Measurements from ENCODE around the gene ATP13A4. TPM values are rescaled to one million over a fixed set of nuclear protein-coding genes. Genes with fewer than 3 reads are reported as not detected.

The ATP13A4 gene
- total RNA-seq, 2 donors from 2014 or later: 0.57 to 1.3 TPM

DNA sequence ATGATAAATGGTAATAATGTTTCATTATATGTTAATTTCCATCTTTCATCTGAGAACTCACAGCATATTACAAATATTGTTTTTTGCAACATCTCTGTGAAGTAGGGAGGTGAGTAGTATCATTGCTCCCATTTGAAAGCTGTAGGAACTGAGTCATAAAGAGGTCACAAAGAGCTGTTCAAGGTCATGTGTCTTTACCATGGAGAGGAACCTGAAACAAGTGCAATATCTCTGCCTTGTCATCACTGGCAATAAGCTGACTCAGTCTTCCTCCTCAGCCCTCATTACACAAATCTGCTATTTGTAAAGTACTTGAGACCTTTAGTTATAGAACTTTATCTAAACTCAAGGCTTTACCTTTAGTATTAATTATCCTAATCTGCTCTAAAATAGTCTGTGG is 4.4 kb upstream of the ATP13A4 start:
- no peaks in the 10 kb centered on the region for H3K27me3 ChIP-seq (ENCODE audit: control insufficient read depth, insufficient read depth, low read length, poor library complexity, severe bottlenecking)
- no peak overlapping the region for H3K4me3 ChIP-seq (ENCODE audit: low read length)
- Mint-ChIP-seq H3K36me3 (ENCODE audit: low read depth) (no peaks in the 10 kb centered on the region), H3K27me3 (ENCODE audit: insufficient read depth) (no peaks in the 10 kb centered on the region), H3K9me3 (no peaks in the 10 kb centered on the region), H3K4me3 (no peak overlapping the region), H3K27ac (no peak overlapping the region), H3K4me1 (peaks cover 10% of the 10 kb centered on the region)
- no peak overlapping the region for H3K9ac ChIP-seq (ENCODE audit: extremely low read depth, low read length, poor library complexity, severe bottlenecking)
- TF ChIP-seq, protein P1, sequence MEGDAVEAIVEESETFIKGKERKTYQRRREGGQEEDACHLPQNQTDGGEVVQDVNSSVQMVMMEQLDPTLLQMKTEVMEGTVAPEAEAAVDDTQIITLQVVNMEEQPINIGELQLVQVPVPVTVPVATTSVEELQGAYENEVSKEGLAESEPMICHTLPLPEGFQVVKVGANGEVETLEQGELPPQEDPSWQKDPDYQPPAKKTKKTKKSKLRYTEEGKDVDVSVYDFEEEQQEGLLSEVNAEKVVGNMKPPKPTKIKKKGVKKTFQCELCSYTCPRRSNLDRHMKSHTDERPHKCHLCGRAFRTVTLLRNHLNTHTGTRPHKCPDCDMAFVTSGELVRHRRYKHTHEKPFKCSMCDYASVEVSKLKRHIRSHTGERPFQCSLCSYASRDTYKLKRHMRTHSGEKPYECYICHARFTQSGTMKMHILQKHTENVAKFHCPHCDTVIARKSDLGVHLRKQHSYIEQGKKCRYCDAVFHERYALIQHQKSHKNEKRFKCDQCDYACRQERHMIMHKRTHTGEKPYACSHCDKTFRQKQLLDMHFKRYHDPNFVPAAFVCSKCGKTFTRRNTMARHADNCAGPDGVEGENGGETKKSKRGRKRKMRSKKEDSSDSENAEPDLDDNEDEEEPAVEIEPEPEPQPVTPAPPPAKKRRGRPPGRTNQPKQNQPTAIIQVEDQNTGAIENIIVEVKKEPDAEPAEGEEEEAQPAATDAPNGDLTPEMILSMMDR (conservative IDR thresholded peaks at IDR 0.05): no peak
- H3K27ac ChIP-seq (ENCODE audit: low read depth, low read length): no peak overlapping the region
- H3K9me3 ChIP-seq (ENCODE audit: control insufficient read depth, low read length): no peaks in the 10 kb centered on the region
- DNase-seq: no peak
- no peaks in the 10 kb centered on the region for H3K36me3 ChIP-seq (ENCODE audit: control insufficient read depth, insufficient read depth, low read length)
- peaks cover 3% of the 10 kb centered on the region for H3K4me1 ChIP-seq (ENCODE audit: control insufficient read depth, insufficient read depth, low read length)

DNA sequence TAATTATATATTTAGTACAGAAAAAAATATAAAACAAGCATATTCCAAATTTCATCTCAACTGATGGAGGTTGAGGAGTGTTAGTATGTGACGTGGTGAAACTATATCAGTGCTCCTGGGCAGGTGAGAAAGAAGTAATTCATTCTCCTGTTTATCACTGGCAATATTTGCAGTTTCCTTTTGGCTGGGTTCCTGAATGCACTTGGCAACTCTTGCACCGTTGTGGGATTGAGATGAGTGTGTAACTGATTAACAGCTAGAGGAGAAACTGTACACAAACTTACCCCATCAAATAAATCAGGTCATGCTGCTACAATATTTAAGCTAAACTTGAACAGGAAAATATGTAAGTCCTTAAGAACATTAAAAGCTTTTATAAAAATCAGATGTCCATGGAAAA is 2.1 kb upstream of the ATP13A4 start:
- H3K4me1 ChIP-seq (ENCODE audit: control insufficient read depth, insufficient read depth, low read length): peaks cover 3% of the 10 kb centered on the region
- H3K4me3 ChIP-seq (ENCODE audit: low read length): no peak overlapping the region
- no peak overlapping the region for H3K9ac ChIP-seq (ENCODE audit: extremely low read depth, low read length, poor library complexity, severe bottlenecking)
- H3K27me3 Mint-ChIP-seq (ENCODE audit: insufficient read depth): no peaks in the 10 kb centered on the region
- no peaks in the 10 kb centered on the region for H3K36me3 Mint-ChIP-seq (ENCODE audit: low read depth)
- no peak for DNase-seq
- H3K9me3 Mint-ChIP-seq: no peaks in the 10 kb centered on the region
- no peaks in the 10 kb centered on the region for H3K9me3 ChIP-seq (ENCODE audit: control insufficient read depth, low read length)
- TF ChIP-seq, protein P1 (conservative IDR thresholded peaks at IDR 0.05): no peak
- H3K27me3 ChIP-seq (ENCODE audit: control insufficient read depth, insufficient read depth, low read length, poor library complexity, severe bottlenecking): no peaks in the 10 kb centered on the region
- H3K36me3 ChIP-seq (ENCODE audit: control insufficient read depth, insufficient read depth, low read length): no peaks in the 10 kb centered on the region
- 59 to 100% methylated on average over 1 to 2 of the region's 2 CpGs for WGBS, 2 experiments (ENCODE audit: insufficient coverage in 1 of 2, insufficient read length in 1 of 2)
- H3K4me3 Mint-ChIP-seq: no peak overlapping the region
- no peak overlapping the region for H3K27ac Mint-ChIP-seq
- H3K27ac ChIP-seq (ENCODE audit: low read depth, low read length): no peak overlapping the region
- peaks cover 16% of the 10 kb centered on the region for H3K4me1 Mint-ChIP-seq

DNA sequence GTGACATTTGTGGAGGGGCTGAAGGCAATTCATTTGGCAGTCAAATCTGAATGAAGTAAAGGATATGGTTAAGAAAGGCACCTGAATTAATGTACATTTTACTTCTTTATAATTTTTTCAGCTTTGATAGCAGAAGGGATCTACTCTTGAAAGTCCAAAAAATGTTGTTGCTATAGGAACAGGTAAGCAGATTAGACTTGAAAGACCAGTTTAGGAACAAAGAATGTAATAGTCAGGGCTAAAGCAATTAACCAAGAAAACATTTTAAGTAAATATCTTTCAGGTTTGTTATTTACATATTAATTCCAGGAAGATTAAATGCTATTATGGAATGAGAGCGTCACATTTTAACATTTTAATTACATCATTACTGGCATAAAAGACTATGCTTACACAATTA is 1.1 kb downstream of the ATP13A4 start:
- no peak overlapping the region for H3K27ac Mint-ChIP-seq
- no CpG with 5 or more reads among the region's 1 CpG for WGBS, 2 experiments (ENCODE audit: insufficient coverage in 1 of 2, insufficient read length in 1 of 2)
- Histone ChIP-seq H3K9ac (ENCODE audit: extremely low read depth, low read length, poor library complexity, severe bottlenecking) (no peak overlapping the region), H3K4me1 (ENCODE audit: control insufficient read depth, insufficient read depth, low read length) (peaks cover 3% of the 10 kb centered on the region), H3K9me3 (ENCODE audit: control insufficient read depth, low read length) (no peaks in the 10 kb centered on the region), H3K27ac (ENCODE audit: low read depth, low read length) (no peak overlapping the region), H3K27me3 (ENCODE audit: control insufficient read depth, insufficient read depth, low read length, poor library complexity, severe bottlenecking) (no peaks in the 10 kb centered on the region), H3K36me3 (ENCODE audit: control insufficient read depth, insufficient read depth, low read length) (no peaks in the 10 kb centered on the region), H3K4me3 (ENCODE audit: low read length) (no peak overlapping the region)
- H3K4me1 Mint-ChIP-seq: peaks cover 16% of the 10 kb centered on the region
- no peak overlapping the region for H3K4me3 Mint-ChIP-seq
- TF ChIP-seq, protein P1 (conservative IDR thresholded peaks at IDR 0.05): no peak
- no peak for DNase-seq
- no peaks in the 10 kb centered on the region for H3K27me3 Mint-ChIP-seq (ENCODE audit: insufficient read depth)
- H3K36me3 Mint-ChIP-seq (ENCODE audit: low read depth): no peaks in the 10 kb centered on the region
- H3K9me3 Mint-ChIP-seq: no peaks in the 10 kb centered on the region

Measured in endodermal cell (in vitro differentiated cells).